Measurements from ENCODE around the gene KCNG4.

GRCh38 chr16:84237994-84238750 is 1.6 kb downstream of the KCNG4 start:
- TF ChIP-seq CTCF (IDR thresholded peaks at IDR 0.05) = no peak
- TF ChIP-seq POLR2A (IDR thresholded peaks at IDR 0.05) = no peak
